HUDEP-2 (cell line): ENCODE measurements around the gene LHPP.

Experiments
- DNase-seq, 76 experiments: peaks; one replicate each; lab custom pipeline; 2025; ENCODE audit not compliant: unreplicated experiment in 76 of 76; lab: John Stamatoyannopoulos, UW

LHPP gene

GRCh38 chr10:124446830-124447750 is 14.5 kb upstream of the LHPP start:
- DNase-seq = no peak

DNA sequence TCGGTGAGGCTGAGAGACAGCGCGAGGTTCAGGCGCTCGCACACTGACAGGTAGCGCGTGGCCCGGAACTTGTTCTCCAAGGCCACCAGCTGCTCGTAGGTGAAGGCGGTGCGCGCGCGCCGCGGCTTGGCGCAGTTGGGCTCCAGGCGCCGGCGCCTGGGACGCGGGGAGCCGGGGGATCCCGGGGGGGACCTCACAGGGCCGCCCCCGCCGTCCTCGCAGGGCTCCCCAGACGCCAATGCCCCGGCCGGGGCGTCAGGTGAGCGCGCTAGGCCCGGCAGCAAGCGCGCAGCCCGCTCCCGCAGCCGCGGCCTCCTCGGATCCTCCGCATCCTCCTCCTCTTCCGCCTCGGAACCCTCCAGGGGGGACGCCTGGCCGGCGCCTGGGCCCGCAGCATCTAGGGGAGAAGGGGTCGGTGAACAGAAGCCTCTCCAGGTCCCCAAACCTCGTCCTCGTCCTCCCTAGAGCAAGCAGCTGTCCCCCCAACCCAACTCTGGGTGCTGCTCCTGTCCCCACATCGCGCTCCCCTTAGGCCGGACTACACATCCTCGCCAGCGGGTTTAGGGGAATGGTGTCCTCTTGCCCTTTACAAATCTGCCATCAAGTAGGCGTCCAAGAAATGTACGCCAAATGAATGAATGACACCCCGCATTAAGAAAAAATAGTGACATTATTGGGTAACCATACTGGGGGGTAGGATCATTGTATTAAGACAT is 13.7 kb upstream of the LHPP start:
- no peak for DNase-seq

GRCh38 chr10:124448696-124449169 is 12.9 kb upstream of the LHPP start:
- DNase-seq = no peak

- DNase-seq = peak in 1 of 76 experiments; percentile 10
Observed at GRCh38 chr10:124449170-124450011, 12.2 kb upstream of the LHPP start.

GRCh38 chr10:124450012-124450782 is 11.4 kb upstream of the LHPP start, which contains the start of gene NKX1-2:
NKX1-2 (minus strand) TSS chr10:124450035; CDS start chr10:124449943, 92 bp downstream.
- DNase-seq = peak in 17 of 76 experiments; percentile 5 to 44 (median 14)

- DNase-seq = no peak
Observed at GRCh38 chr10:124450783-124451057, 10.9 kb upstream of the LHPP start.

- DNase-seq = no peak
Observed at GRCh38 chr10:124451276-124451675, 10.3 kb upstream of the LHPP start.

GRCh38 chr10:124453960-124454610 is 7.5 kb upstream of the LHPP start:
- peak in 45 of 76 experiments; percentile 5 to 70 (median 30) for DNase-seq

GRCh38 chr10:124455441-124455840 is 6.2 kb upstream of the LHPP start:
- DNase-seq = no peak

DNA sequence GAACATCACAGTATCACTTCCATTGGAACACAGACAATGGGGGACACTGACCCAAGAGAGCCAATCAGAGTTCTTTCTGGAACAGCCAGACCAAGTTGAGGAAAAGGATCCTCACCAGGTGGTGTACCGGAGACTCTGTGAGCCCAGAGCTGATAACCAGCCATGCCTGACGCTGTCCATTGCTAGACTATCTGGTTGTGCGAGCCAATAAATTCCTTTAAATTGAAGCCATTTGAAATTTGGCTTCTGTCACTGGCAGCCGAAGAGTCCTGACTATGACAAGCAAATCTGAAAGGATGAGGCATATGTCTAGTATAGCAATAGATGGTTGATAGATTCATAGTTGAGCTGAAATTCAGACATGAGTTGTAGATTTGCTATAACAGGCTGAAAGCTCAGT is 3.1 kb upstream of the LHPP start:
- DNase-seq = no peak

DNA sequence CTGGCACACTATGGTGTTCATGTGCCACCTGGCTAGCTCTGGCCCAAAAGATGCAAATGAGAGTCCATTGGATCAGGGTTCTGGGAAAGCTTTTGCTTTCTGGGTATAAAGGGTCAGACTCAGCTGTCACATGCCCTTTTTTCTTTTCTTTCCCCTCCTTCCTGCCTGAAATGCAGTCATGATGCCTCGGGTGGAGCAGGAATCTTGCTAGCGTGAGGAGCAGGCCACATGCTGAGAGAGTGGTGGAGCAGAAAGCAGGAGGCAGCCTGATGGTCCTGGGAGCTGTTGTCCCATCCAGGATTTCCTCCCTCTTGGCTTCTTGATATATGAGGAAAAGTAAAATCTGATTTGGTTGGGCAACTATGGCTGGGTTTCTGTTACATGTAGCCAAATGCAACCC is 2.7 kb upstream of the LHPP start:
- no peak for DNase-seq

DNA sequence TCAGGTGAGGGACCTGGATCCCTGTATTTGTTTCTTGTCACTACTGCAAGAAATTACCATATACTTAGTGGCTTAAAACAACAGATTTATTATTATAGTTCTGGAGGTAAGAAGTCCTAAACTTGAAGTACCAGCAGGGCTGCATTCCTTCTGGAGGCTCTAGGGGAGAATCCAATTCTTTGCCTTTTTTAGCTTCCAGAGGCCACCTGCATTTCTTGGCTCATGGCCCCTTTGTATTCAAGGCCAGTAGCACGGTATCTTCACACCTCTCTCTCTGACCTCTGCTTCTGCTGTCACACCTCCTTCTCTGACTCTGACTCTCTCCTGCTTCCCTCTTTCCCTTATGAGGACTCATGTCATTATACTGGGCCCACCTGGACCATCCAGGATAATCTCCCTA is 2.2 kb upstream of the LHPP start:
- no peak for DNase-seq

GRCh38 chr10:124460144-124460543 is 1.5 kb upstream of the LHPP start:
- no peak for DNase-seq

DNA sequence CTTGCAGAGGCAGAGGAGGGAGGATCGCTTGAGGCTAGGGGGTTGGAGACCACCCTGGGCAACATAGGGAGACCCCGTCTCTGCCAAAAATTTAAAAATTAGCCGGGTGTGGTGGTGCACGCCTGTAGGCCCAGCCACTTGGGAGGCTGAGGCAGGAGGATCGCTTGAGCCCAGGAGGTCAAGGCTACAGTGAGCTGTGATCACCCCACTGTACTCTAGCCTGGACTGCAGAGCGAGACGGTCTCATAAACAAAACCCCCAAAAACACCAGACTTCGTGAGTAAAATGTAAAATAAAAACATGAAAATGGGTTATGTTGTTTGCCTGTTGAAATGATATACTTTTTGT is 699 bp downstream of the LHPP start:
- no peak for DNase-seq

DNA sequence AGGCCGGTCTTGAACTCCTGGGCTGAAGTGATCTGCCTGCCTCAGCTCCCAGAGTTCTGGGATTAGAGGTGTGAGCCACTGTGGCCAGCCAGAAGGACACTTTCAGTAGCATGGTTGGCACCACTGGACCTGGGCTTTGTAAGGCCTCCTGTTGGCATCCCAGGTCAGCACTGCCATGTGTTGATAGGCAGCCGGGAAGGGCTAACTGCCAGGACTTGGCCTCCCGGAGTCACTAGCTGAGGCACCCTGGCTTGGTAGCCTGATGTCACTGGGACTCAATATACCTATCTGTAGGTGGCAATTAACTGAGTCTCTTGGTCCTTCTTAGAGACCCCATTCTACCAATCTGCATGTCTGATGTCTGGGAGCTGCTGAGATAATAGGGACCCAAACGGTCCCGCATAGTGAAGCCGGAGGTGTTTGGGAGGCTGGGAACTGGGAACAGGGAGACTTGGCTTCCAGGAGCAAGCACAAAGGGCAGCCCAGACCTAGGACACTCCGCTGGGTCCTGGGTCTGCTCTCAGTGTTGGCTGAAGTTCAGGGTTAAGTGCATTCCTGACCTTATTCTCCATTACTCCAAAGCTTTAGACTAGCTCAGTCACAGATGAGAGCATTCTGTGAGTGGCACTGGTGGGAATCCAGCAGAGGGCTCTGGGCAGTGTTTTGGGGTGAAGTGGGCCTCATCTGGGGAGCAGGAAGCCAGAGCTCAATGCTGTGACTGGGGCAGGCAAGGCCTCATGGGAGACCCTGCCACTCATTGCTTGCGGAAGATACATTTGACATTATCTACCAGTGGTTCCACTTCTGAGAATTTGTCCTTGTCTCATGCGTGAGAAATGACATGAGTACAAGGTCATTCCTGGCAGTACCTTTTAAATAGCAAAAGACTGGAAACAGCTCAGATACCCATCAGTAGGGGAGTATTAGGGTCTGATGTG is 2.7 kb downstream of the LHPP start:
- DNase-seq = peak in 8 of 76 experiments; percentile 9 to 43 (median 24)

GRCh38 chr10:124465003-124465776 is 3.6 kb downstream of the LHPP start:
- DNase-seq = peak in 16 of 76 experiments; percentile 11 to 58 (median 35)

GRCh38 chr10:124465777-124466488 is 4.3 kb downstream of the LHPP start:
- peak in 45 of 76 experiments; percentile 11 to 82 (median 57) for DNase-seq
